Islet precursor cell (in vitro differentiated cells): ENCODE data around the gene ESRRA.

ENCODE experiments used
- DNase-seq: peaks from one replicate; pipeline ENCODE4 v3.0.0-alpha.2; 2018

Gene ESRRA

GRCh38 chr11:64333556-64333955 is 28.2 kb downstream of the ESRRA start:
- no peak for DNase-seq

GRCh38 chr11:64334764-64335735 is 29.7 kb downstream of the ESRRA start:
- peak; percentile 99 for DNase-seq

- DNase-seq: no peak
Measured at GRCh38 chr11:64337538-64338249, 32.4 kb downstream of the ESRRA start.

GRCh38 chr11:64338716-64339115 is 33.4 kb downstream of the ESRRA start:
- DNase-seq: no peak

- DNase-seq: no peak
Measured at GRCh38 chr11:64339286-64339685, 34.0 kb downstream of the ESRRA start.

- no peak for DNase-seq
Measured at GRCh38 chr11:64339754-64340408, 34.6 kb downstream of the ESRRA start, which contains the start of gene CCDC88B. TSS of gene CCDC88B (plus strand) at chr11:64340204. CDS start at chr11:64340267, 63 bp downstream.

- peak; percentile 84 for DNase-seq
Measured at GRCh38 chr11:64340671-64341335, 35.5 kb downstream of the ESRRA start.

GRCh38 chr11:64341429-64341828 is 36.1 kb downstream of the ESRRA start:
- DNase-seq: peak; percentile 45

- DNase-seq: peak; percentile 97
Measured at GRCh38 chr11:64341851-64342791, 36.8 kb downstream of the ESRRA start.

- peak; percentile 51 for DNase-seq
Measured at GRCh38 chr11:64342869-64343745, 37.8 kb downstream of the ESRRA start.

GRCh38 chr11:64343767-64344559 is 38.6 kb downstream of the ESRRA start:
- peak; percentile 68 for DNase-seq

GRCh38 chr11:64344787-64345186 is 39.5 kb downstream of the ESRRA start:
- DNase-seq: peak; percentile 47

- peak; percentile 33 for DNase-seq
Measured at GRCh38 chr11:64347193-64347867, 42.0 kb downstream of the ESRRA start.

GRCh38 chr11:64348383-64349024 is 43.2 kb downstream of the ESRRA start:
- DNase-seq: peak; percentile 40

- DNase-seq: peak; percentile 45
Measured at GRCh38 chr11:64349025-64349387, 43.7 kb downstream of the ESRRA start.

- peak; percentile 47 for DNase-seq
Measured at GRCh38 chr11:64349404-64349803, 44.1 kb downstream of the ESRRA start.

- DNase-seq: peak; percentile 40
Measured at GRCh38 chr11:64351136-64351631, 45.9 kb downstream of the ESRRA start.
